Colon (tissue), 2 donors: Measurements from ENCODE around the gene SPAG4.

Experiments used
- FAIRE-seq: peaks from 2 replicates; lab custom pipeline; 2012; peaks lifted over from hg19 to GRCh38; lab: Jason Lieb, UNC
- donor health status: control.
- donor health status: control.

SPAG4 gene

GRCh38 chr20:35621560-35621946 is 5.9 kb downstream of the SPAG4 start:
- FAIRE-seq, result no peak

GRCh38 chr20:35625584-35626385 is 10.2 kb downstream of the SPAG4 start:
- FAIRE-seq, result no peak

GRCh38 chr20:35626386-35627001 is 10.9 kb downstream of the SPAG4 start:
- no peak for FAIRE-seq

GRCh38 chr20:35627121-35627520 is 11.5 kb downstream of the SPAG4 start:
- FAIRE-seq, result no peak

- no peak for FAIRE-seq
These were observed 14.0 kb downstream of the SPAG4 start for GRCh38 chr20:35629427-35630145.

- FAIRE-seq, result no peak
These were observed 15.0 kb downstream of the SPAG4 start for GRCh38 chr20:35630636-35631035.

- no peak for FAIRE-seq
These were observed 17.0 kb downstream of the SPAG4 start for GRCh38 chr20:35632539-35633115.

- FAIRE-seq, result no peak
These were observed 20.0 kb downstream of the SPAG4 start for GRCh38 chr20:35635652-35636051.

- no peak for FAIRE-seq
These were observed 20.5 kb downstream of the SPAG4 start for GRCh38 chr20:35636095-35636494.

GRCh38 chr20:35637276-35637675 is 21.6 kb downstream of the SPAG4 start:
- FAIRE-seq, result no peak

GRCh38 chr20:35638751-35639150 is 23.1 kb downstream of the SPAG4 start:
- FAIRE-seq, result no peak

GRCh38 chr20:35640724-35641123 is 25.1 kb downstream of the SPAG4 start:
- no peak for FAIRE-seq

GRCh38 chr20:35641743-35642142 is 26.1 kb downstream of the SPAG4 start:
- no peak for FAIRE-seq

GRCh38 chr20:35643045-35643444 is 27.4 kb downstream of the SPAG4 start:
- no peak for FAIRE-seq

GRCh38 chr20:35644806-35645205 is 29.2 kb downstream of the SPAG4 start:
- no peak for FAIRE-seq

GRCh38 chr20:35648836-35649235 is 33.2 kb downstream of the SPAG4 start:
- FAIRE-seq, result no peak

GRCh38 chr20:35650632-35651031 is 35.0 kb downstream of the SPAG4 start:
- no peak for FAIRE-seq

- no peak for FAIRE-seq
These were observed 36.3 kb downstream of the SPAG4 start for GRCh38 chr20:35651958-35652357.

- FAIRE-seq, result no peak
These were observed 37.2 kb downstream of the SPAG4 start for GRCh38 chr20:35652641-35653429.

GRCh38 chr20:35653430-35653734 is 37.8 kb downstream of the SPAG4 start:
- no peak for FAIRE-seq

- FAIRE-seq, result no peak
These were observed 38.3 kb downstream of the SPAG4 start for GRCh38 chr20:35653893-35654292.

- no peak for FAIRE-seq
These were observed 38.8 kb downstream of the SPAG4 start for GRCh38 chr20:35654415-35654814.
